K562 (cell line): Measurements from ENCODE around the gene GZF1. TPM values are rescaled to one million over a fixed set of nuclear protein-coding genes. Genes with fewer than 3 reads are reported as not detected.

Experiments used
- ATAC-seq: fragments of 200-7000 bp; cut with Tn5 transposase; 3 replicates; pipeline ENCODE4 v1.9.1; 2020; ENCODE audit warnings: moderate library complexity
- BruUV-seq: library from RNA; stranded (reverse); fragments of 400-500 nt; replicated peaks from 2 replicates; lab custom pipeline; 2021; lab: Mats Ljungman, UMichigan
- CTCF ChIA-PET: fragments of 300-600 bp; formaldehyde crosslinking; extraction: SDS; loops from one replicate; lab custom pipeline; 2021; ENCODE audit warnings: low intra/inter-chr PET ratio; lab: Yijun Ruan, JAX
- POLR2A ChIA-PET: fragments of 300-600, 350-650 bp; sonication (Branson Sonifier 250); formaldehyde crosslinking; extraction: SDS; loops from one replicate; lab custom pipeline; 2021; ENCODE audit warnings: antibody characterized with exemption, inconsistent platforms; lab: Yijun Ruan, JAX
- DNase-seq, 4 experiments: peaks; one replicate each; pipeline versions ENCODE4 v3.0.0 to v3.0.0-alpha.2; 2011 to 2018; ENCODE audit warnings: low spot score in 3 of 4, mixed read lengths in 3 of 4; ENCODE audit errors: extremely low read depth in 1 of 4
- FAIRE-seq: peaks from 2 replicates; lab custom pipeline; 2011; peaks lifted over from hg19 to GRCh38; lab: Jason Lieb, UNC
- H2AFZ ChIP-seq: 2 replicates; pipeline ENCODE4 v1.6.0; 2011; ENCODE audit warnings: low read depth, low read length, control low read depth, inconsistent platforms
- H3K27ac ChIP-seq: fragments of 200-600 bp; 3 replicates; pipeline ENCODE4 v1.8.0; 2011; ENCODE audit warnings: low read depth, mild to moderate bottlenecking, control low read depth, inconsistent platforms, low read length, moderate library complexity, mixed read lengths; ENCODE audit errors: extremely low read depth
- H3K27me3 ChIP-seq, 2 experiments: fragments of 300-600 bp in 1 of 2; 2 replicates in 1 of 2; 3 replicates in 1 of 2; pipeline versions ENCODE4 v1.6.0 to v1.8.0; 2011; ENCODE audit warnings: inconsistent platforms in 2 of 2, low read length in 2 of 2, mild to moderate bottlenecking in 1 of 2, mixed read lengths in 1 of 2, moderate library complexity in 1 of 2; ENCODE audit not compliant: control insufficient read depth in 2 of 2, insufficient read depth in 2 of 2
- H3K36me3 ChIP-seq: fragments of 300-600 bp; 3 replicates; pipeline ENCODE4 v1.8.0; 2011; ENCODE audit warnings: mild to moderate bottlenecking, low read length, inconsistent platforms; ENCODE audit not compliant: control insufficient read depth, insufficient read depth
- H3K4me1 ChIP-seq, 2 experiments: fragments of 200-600 bp in 1 of 2; replicated peaks in 1 of 2; 2 replicates in 1 of 2; 3 replicates in 1 of 2; pipeline versions ENCODE4 v1.5.1 to v1.8.0; 2011; ENCODE audit warnings: inconsistent platforms in 2 of 2, low read length in 2 of 2, mild to moderate bottlenecking in 1 of 2, mixed read lengths in 1 of 2, moderate library complexity in 1 of 2; ENCODE audit not compliant: control insufficient read depth in 2 of 2, insufficient read depth in 2 of 2
- H3K4me2 ChIP-seq: 2 replicates; pipeline ENCODE4 v1.6.1; 2011; ENCODE audit warnings: low read length, control low read depth, inconsistent platforms, mixed read lengths; ENCODE audit not compliant: insufficient read depth
- H3K4me3 ChIP-seq: fragments of 200-600 bp; sonication (generic), shearing (Covaris generic); 2 replicates; pipeline ENCODE4 v1.5.1; 2016; ENCODE audit warnings: control low read depth, inconsistent platforms
- H3K79me2 ChIP-seq: fragments of 200-600 bp; 3 replicates; pipeline ENCODE4 v1.8.0; 2011; ENCODE audit warnings: low read length, inconsistent platforms; ENCODE audit not compliant: control insufficient read depth, insufficient read depth
- H3K9ac ChIP-seq, 2 experiments: 2 replicates each; pipeline versions ENCODE4 v1.6.0 to v1.6.1; 2011; ENCODE audit warnings: low read depth in 2 of 2, low read length in 2 of 2, control low read depth in 1 of 2, inconsistent platforms in 1 of 2, mild to moderate bottlenecking in 1 of 2, mixed read lengths in 1 of 2; ENCODE audit not compliant: insufficient read depth in 1 of 2
- H3K9me1 ChIP-seq: one replicate; pipeline ENCODE4 v1.6.0; 2011; ENCODE audit warnings: inconsistent platforms, mild to moderate bottlenecking, low read length, moderate library complexity; ENCODE audit not compliant: control insufficient read depth, insufficient read depth
- H3K9me3 ChIP-seq: replicated peaks from 2 replicates; pipeline ENCODE4 v1.5.1; 2011; ENCODE audit warnings: low read depth, low read length, inconsistent platforms; ENCODE audit not compliant: control insufficient read depth, insufficient read depth
- H4K20me1 ChIP-seq: replicated peaks from 2 replicates; pipeline ENCODE4 v1.6.1; 2011; ENCODE audit warnings: low read length, inconsistent platforms, mixed read lengths; ENCODE audit not compliant: control insufficient read depth, insufficient read depth
- CHD1 ChIP-seq: fragments of 200-600 bp; sonication (generic); IDR thresholded peaks from one replicate; pipeline ENCODE4 v1.6.1; 2012; ENCODE audit warnings: mild to moderate bottlenecking, moderate library complexity, low read length, inconsistent platforms
- L3MBTL2 ChIP-seq: fragments of 450-650 bp; IDR thresholded peaks from 2 replicates; pipeline ENCODE4 v1.6.1; 2016; ENCODE audit warnings: mild to moderate bottlenecking, moderate library complexity
- SETDB1 ChIP-seq: IDR thresholded peaks from one replicate; pipeline ENCODE4 v1.6.1; 2012; ENCODE audit warnings: low read length, control low read depth, inconsistent platforms
- TBP ChIP-seq: optimal IDR thresholded peaks from 2 replicates; pipeline ENCODE3; 2011; ENCODE audit warnings: low read depth, low read length, improper control_type of control experiment
- TGIF2 ChIP-seq: sonication (generic); formaldehyde crosslinking; IDR thresholded peaks from 2 replicates; pipeline ENCODE4 v1.8.1; 2022; ENCODE audit warnings: mild to moderate bottlenecking, missing genetic modification reagents, moderate library complexity
- WGBS: fragments of 100-300 bp; shearing (Covaris generic); methylation state at CpG from one replicate; pipeline ENCODE4 v1.1.6; 2016; ENCODE audit warnings: low coverage, mixed read lengths; ENCODE audit not compliant: insufficient coverage; ENCODE audit errors: missing lambda C conversion rate; 5-methylcytosine and 5-hydroxymethylcytosine counted together
- in situ Hi-C: fragments of 300-500 bp; cut with MboI; formaldehyde crosslinking; loops from 4 replicates; pipeline ENCODE4 v1.15.0; 2018; ENCODE audit warnings: inconsistent platforms, mixed read lengths
- intact Hi-C: fragments of 100-400 bp; cut with micrococcal nuclease; formaldehyde crosslinking; loops from 2 replicates; pipeline ENCODE4 v1.14.2; 2022
- polyA plus RNA-seq, 8 experiments: library from polyadenylated mRNA; depleted of rRNA in 4 of 8; stranded (reverse) in 5 of 8; unstranded in 3 of 8; fragments of >200 nt; fragmentation: Nextera tagmentation in 2 of 8; fragmentation: Illumina TruSeq in 1 of 8; extraction: Ambion mirVana in 2 of 8; extraction: Trizol in 1 of 8; gene quantifications; 2 replicates each; pipeline versions ENCODE4 v1.2.1 to v1.2.3, GENCODE V29; 2011 to 2014; ENCODE audit warnings: inconsistent platforms in 1 of 8, missing spikeins in 1 of 8
- total RNA-seq, 7 experiments: library from RNA; depleted of rRNA in 6 of 7; stranded (reverse); fragments of >200 nt in 6 of 7; fragmentation: Illumina TruSeq in 2 of 7; extraction: Trizol in 2 of 7; gene quantifications; 2 replicates each; pipeline versions ENCODE4 v1.2.1 to v1.2.3, GENCODE V29; 2011 to 2021; ENCODE audit warnings: low replicate concordance in 1 of 7
- TF ChIP-seq, protein P1 (sequence below): sonication (generic); formaldehyde crosslinking; IDR thresholded peaks from 2 replicates; pipeline ENCODE4 v1.8.1; 2022; ENCODE audit warnings: missing genetic modification reagents
- TF ChIP-seq, protein P2 (sequence below): fragments of 450-650 bp; IDR thresholded peaks from 2 replicates; pipeline ENCODE4 v1.6.1; 2014; ENCODE audit warnings: low read depth, mild to moderate bottlenecking, moderate library complexity, borderline replicate concordance
- TF ChIP-seq, protein P3 (sequence below): fragments of 450-650 bp; IDR thresholded peaks from 2 replicates; pipeline ENCODE4 v1.7.0; 2016; ENCODE audit warnings: borderline replicate concordance

The GZF1 gene
- total and polyA plus RNA-seq, 9 of the 15 experiments (the other 6 are each of a cell fraction or from before 2014, with no cell fraction given): 1.2 to 15.7 (median 7.4) TPM

DNA sequence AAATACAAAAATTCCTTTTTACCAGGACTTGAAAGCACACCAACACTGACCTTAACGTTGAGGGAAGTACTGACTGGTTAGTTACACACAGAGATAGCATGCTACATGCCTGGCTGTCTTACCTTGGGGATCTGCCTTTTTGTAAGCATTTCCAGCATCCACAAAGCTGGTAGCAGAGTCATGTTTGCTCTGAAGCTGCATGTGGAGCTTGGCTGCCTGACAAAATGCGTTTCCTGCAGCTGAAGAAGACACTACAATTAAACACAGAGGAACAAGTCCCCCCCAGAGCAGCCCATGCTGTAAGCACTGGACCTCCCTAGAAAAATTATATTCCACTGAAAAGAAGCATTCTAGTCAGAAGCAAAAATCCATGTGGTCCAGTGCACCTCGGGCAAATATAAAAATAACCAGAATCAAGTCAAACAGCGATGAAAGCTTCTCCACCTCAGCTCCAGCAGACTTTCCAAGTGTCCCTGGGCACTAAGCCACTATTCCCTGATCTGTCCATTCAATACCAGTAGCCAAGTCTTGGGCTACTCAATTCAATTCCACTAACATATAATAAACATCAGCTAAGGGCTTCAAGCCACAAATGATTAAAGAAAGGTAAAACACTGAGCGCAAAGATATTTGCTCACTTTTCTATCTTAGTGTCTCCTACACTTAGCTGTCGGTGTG is 35.1 kb downstream of the GZF1 start:
- ChIA-PET POLR2A (interaction anchor here (0.9 kb wide), 1 partner anchor 10 kb away, joined by 3 read pairs; no protein-coding TSS in a partner anchor), CTCF (no interaction called here)
- Histone ChIP-seq H3K36me3 (peaks cover 60% of the 10 kb centered on the region), H3K27me3 (no peaks in the 10 kb centered on the region), H3K9ac (no peak overlapping the region), H3K79me2 (peaks cover 12% of the 10 kb centered on the region; the same call in 2 of the 3 replicates), H4K20me1 (no peaks in the 10 kb centered on the region), H3K4me1 (no peaks in the 10 kb centered on the region), H3K4me3 (no peak overlapping the region), H3K4me2 (no peak overlapping the region), H3K9me1 (no peaks in the 10 kb centered on the region), H3K9me3 (no peaks in the 10 kb centered on the region), H2AFZ (no peak overlapping the region), H3K27ac (no peak overlapping the region)
- in situ Hi-C loops (no loop called here), intact Hi-C loops (no loop called here)
- DNase-seq (no peak), FAIRE-seq (no peak), ATAC-seq (no peak)
- no TSS peak for BruUV-seq
- no peak for TF ChIP-seq L3MBTL2
- TF ChIP-seq CHD1: no peak
- TF ChIP-seq, protein P1, sequence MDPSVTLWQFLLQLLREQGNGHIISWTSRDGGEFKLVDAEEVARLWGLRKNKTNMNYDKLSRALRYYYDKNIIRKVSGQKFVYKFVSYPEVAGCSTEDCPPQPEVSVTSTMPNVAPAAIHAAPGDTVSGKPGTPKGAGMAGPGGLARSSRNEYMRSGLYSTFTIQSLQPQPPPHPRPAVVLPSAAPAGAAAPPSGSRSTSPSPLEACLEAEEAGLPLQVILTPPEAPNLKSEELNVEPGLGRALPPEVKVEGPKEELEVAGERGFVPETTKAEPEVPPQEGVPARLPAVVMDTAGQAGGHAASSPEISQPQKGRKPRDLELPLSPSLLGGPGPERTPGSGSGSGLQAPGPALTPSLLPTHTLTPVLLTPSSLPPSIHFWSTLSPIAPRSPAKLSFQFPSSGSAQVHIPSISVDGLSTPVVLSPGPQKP (CRISPR knock-in tag): no peak
- TF ChIP-seq TBP: no peak
- TF ChIP-seq SETDB1: no peak
- TF ChIP-seq, protein P2, sequence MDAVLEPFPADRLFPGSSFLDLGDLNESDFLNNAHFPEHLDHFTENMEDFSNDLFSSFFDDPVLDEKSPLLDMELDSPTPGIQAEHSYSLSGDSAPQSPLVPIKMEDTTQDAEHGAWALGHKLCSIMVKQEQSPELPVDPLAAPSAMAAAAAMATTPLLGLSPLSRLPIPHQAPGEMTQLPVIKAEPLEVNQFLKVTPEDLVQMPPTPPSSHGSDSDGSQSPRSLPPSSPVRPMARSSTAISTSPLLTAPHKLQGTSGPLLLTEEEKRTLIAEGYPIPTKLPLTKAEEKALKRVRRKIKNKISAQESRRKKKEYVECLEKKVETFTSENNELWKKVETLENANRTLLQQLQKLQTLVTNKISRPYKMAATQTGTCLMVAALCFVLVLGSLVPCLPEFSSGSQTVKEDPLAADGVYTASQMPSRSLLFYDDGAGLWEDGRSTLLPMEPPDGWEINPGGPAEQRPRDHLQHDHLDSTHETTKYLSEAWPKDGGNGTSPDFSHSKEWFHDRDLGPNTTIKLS: no peak
- TF ChIP-seq, protein P3, sequence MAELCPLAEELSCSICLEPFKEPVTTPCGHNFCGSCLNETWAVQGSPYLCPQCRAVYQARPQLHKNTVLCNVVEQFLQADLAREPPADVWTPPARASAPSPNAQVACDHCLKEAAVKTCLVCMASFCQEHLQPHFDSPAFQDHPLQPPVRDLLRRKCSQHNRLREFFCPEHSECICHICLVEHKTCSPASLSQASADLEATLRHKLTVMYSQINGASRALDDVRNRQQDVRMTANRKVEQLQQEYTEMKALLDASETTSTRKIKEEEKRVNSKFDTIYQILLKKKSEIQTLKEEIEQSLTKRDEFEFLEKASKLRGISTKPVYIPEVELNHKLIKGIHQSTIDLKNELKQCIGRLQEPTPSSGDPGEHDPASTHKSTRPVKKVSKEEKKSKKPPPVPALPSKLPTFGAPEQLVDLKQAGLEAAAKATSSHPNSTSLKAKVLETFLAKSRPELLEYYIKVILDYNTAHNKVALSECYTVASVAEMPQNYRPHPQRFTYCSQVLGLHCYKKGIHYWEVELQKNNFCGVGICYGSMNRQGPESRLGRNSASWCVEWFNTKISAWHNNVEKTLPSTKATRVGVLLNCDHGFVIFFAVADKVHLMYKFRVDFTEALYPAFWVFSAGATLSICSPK: no peak
- TF ChIP-seq TGIF2 (CRISPR knock-in tag): no peak
- WGBS: 79% methylated on average over 6 of the region's 6 CpGs
